Stimulated activated CD4-positive, alpha-beta T cell treated with anti-CD3 and anti-CD28 coated beads, Interleukin-1b, Interleukin-23, amount 100 ng/mL, for 4 hours (primary cell): Measurements from ENCODE around the gene TANGO2.
A peak's percentile ranks its signal among the peaks of the same experiment; 100 is the strongest.
"Not testable (repeated sequence)": the region's sequence is repeated elsewhere in the genome, so short reads cannot be mapped to it uniquely, and the experiment has no call there.

Experiments used
- DNase-seq, 2 donors: peaks; one replicate each; pipeline ENCODE4 v3.0.0-alpha.2; 2020; ENCODE audit warnings: low read depth in 2 of 2

The TANGO2 gene

DNA sequence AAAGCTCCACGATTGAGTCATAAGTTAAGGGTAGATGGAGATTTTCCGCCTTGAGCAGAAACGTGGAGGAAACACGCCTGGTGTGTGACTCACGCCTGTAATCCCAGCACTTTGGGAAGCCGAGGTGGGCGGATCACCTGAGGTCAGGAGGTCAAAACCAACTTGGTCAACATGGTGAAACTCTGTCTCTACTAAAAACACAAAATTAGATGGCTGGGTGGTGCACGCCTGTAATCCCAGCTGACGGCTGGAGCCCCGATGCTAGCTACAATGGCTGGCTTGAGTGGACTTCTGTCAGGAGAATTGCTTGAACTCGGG lies 41.8 kb downstream of the TANGO2 start:
- no peak for DNase-seq

GRCh38 chr22:20063271-20064139 lies 42.6 kb downstream of the TANGO2 start:
- DNase-seq: no peak

DNA sequence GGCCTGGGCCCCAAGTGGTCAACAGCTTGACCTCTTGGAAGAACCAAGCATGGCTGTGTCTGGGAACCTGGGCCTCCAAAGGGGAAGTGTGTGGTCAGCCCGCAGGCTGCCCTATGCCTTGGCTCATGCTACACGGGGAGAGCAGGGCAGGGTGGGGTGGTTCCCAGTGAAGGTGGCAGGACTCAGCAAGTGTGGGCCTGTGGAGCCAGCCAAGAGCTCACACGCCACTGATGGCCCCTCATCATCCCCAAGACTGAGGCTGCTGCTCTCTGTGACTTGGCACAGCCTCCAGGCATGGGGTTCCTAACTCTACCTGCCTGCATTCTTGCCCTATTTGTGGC lies 43.2 kb downstream of the TANGO2 start:
- no peak for DNase-seq

DNA sequence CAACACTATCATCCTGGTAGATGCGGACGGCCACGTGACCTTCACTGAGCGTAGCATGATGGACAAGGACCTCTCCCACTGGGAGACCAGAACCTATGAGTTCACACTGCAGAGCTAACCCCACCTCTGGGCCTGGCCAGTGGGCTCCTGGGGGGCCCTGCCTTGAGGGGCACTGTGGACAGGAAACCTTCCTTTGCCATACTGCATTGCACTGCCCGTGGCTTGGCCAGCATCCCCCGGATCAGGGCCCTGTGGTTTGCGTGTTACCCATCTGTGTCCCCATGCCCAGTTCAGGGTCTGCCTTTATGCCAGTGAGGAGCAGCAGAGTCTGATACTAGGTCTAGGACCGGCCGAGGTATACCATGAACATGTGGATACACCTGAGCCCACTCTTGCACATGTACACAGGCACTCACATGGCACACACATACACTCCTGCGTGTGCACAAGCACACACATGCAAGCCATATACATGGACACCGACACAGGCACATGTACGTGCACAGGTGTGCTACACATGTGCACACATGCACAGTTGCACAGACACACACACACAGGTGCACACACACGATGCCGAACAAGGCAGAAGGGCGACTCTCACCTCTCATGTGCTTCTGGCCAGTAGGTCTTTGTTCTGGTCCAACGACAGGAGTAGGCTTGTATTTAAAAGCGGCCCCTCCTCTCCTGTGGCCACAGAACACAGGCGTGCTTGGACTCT lies 43.8 kb downstream of the TANGO2 start:
- no peak for DNase-seq

DNA sequence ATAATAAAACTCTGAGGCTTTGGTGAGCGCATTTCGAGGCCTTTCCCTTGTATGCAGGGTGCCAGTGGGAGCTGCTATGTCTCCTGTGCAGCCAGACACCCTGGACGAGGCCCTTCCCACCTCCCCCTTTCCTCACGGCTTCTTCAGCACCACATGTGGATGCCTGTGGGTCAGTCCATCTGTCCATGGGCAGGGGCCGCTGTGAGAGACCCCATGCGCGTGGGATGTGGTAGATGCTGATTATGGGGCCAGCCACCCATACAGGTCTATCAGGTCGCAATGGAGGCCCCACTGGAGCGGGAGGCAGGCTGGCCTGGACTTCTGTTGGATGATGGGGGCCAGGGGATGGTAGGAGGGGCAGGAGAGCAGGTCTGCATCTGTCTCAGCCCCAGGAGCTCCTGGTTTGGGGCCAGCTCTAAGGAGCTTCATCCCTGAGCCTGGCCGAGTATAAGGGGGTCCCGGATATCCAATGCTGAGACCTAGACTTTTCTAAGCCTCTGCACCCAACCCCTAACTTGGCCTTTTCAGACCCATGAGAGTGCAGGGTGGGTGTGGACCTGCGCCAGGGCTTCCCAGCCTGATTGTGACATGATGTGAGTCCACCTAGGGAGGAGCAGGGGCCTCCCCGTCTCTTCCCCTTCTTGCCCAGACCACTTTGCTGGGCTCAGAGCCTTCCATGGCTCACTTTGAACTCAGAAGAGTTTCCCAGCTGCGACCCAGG lies 45.1 kb downstream of the TANGO2 start:
- DNase-seq: no peak

DNA sequence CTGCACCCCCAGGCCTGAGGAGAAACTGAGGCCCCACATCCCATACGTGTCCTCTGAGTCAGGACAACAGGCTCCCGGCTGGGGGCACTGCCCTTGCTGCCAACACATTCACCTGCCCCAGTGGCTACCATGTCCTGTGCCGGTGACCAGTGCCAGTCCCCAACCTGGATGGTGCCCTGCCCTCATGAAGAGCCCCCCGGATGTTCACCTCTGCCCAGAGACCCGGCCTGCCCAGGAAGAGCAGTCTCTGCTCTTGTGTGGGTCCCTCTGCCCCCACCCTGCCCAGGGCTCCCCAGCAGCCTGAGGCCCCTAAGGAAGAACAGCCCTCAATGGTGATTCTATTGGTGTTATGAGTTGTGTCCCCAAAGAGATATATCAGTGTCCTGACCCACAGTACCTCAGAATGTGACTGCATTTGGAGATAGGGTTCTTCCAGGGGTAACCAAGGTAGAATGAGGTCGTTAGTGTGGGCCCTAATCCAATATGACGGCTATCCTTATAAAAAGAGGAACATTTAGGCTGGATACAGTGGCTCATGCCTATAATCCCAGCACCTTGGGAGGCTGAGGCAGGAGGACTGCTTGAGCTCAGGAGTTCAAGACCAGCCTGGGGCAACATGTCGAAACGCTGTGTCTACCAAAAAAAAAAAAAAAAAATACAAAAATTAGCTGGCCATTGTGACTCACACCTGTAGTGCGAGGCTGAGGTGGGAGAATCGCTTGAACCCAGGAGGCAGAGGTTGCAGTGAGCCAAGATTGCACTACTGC lies 45.9 kb downstream of the TANGO2 start:
- no peak for DNase-seq

DNA sequence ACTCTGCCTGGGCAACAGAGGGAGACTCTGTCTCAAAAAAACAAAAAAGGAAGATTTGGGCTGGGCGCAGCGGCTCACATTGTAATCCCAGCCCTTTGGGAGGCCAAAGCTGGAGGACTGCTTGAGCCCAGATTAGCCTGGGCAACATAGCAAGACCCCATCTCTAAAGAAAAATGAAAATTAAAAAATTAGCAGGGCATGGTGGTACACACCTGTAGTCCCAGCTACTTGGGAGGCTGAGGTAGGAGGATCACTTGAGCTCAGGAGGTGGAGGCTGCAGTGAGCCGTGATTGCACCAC lies 46.4 kb downstream of the TANGO2 start:
- not testable (repeated sequence) for DNase-seq

- no peak for DNase-seq
These were observed 47.7 kb downstream of the TANGO2 start for GRCh38 chr22:20068640-20069039.

DNA sequence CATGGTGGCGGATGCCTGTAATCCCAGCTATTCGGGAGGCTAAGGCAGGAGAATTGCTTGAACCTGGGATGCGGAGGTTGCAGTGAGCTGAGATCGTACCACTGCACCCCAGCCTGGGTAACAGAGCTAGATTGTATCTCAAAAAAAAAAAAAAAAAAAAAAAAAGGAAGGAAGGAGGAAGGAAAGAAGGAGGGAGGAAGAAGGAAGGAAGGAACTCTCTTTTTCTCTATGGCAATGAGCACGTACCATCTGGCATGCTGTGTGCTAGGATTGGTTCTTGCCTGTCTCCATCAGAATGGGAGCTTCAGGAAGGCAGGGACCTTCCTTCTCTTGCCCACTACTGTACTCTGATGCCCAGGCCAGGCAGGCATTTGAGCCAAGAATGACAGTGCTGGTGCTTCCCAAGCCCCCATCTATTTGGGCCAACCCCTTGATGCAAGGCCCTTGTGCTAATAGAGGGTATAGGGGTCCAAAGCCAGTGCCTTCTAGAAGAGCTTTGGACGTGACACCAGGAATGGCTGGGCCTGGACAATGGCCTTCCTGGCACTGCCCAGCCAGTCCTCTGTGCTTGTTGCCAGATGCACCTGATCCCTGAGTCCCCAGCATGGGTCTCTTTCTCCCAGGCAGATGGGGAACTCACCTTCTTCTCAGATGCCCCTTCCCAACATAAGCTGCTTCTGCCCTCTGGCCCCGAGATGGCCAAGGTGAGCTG lies 48.6 kb downstream of the TANGO2 start:
- DNase-seq: no peak

GRCh38 chr22:20071524-20071972 lies 50.6 kb downstream of the TANGO2 start:
- no peak for DNase-seq

DNA sequence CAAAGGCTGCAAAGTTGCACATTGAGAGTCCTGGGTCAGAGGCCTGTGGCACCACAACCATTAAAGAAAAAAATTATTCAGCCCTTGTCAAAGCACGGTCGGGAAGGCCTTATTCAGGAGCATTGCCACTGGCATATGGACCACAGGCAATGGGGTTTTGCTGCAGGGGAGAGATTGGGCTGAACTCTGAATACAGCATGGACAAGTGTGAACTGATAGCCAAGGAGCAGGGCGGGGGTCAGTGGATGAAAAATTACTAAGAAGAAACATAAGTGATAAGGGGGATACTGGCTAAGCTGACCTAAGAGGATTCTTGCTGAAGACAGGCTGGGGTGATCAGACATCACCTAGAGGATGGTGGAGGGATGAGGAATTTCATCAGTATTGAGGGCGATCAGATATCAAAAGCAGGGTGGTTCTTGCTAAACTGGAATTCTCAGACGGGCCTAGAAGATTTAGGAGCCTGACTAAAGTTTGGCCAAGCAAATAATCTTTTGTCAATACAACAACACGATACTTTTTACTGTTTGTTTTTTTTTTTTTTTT lies 55.8 kb downstream of the TANGO2 start:
- DNase-seq: no peak

DNA sequence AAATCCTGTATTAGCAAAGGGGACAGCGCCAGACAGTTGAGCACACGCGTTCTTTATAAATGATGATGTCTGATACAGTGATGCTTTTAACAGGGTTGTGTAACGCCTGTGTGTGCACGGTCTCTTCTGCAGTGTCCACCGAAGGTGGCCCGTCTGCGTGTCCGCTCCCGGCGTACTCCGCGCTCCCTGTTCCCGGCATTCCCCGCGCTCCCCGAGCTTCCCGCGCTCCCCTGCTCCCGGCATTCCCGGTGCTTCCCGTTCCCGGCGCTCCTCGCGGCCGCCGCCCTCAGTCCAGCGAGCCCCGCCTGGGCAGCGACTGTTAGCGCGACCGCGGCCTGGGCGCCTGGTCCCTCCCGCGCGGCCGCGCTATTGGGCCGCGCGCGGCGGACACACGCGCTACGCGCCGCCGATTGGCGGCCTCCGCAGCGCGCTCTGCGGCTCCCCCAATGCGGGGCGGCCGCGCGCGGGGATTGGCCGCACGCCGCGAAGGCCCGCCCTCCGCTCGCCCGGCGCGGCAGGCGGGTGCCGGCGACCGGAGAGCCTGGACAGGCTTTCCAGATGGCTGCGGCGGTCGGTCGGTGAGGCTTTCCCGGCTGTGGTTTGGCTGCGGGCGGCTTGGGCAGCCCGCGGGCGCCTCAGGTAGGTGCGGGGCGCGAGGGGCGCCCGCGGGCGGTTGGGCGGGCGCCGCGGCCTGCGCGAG lies 59.0 kb downstream of the TANGO2 start, which contains the start of gene DGCR8:
Gene DGCR8, plus strand, starts transcription at position 497 of the 700 bp plus-strand sequence. CDS start 5,723 bp downstream, outside the sequence.
- DNase-seq: peak; percentile 43 to 67

- peak; percentile 56 to 69 for DNase-seq
These were observed 59.5 kb downstream of the TANGO2 start for GRCh38 chr22:20080445-20080775.

DNA sequence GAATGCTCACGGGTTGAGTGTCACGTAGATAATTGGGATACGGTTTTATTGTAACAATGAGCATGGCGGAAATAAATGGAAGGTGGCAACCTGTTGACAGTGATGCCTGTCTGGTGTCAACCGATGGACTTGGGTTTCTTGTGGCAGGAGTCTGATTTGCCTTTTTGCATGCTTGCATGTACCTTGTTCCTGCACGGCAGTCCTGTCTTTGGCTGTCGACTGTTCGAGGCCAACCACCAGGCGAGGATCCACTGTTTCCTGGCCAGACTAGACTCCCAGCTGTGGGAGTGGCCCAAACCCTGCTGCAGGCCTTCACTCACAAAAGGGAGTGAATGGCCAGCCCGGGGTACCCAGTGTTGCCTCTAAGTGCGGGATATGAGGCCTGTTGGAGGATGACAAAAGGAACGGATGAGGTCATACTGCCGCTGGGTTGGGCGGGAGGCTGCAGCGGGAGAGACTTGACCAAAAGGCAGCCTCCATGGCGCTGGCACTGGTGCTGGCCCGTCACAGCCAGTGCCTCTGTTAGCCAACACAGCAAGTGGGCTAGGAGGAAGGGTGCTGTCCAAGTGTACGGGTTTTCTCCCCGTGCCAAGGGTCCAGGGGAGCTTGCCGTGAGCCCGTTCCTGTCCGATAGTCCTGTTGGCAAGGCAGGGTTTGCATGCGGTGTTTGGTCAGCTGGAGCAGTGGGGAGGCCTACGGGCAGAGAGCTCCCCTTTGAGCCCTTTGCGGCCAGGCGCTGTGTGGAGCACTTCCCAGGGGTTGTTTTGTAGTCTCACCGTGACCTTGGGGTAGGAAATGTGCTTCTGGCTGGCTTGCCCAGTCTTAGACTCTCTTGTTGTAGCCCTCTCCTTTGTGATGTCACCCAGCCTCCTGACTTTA lies 60.1 kb downstream of the TANGO2 start:
- no peak for DNase-seq

DNA sequence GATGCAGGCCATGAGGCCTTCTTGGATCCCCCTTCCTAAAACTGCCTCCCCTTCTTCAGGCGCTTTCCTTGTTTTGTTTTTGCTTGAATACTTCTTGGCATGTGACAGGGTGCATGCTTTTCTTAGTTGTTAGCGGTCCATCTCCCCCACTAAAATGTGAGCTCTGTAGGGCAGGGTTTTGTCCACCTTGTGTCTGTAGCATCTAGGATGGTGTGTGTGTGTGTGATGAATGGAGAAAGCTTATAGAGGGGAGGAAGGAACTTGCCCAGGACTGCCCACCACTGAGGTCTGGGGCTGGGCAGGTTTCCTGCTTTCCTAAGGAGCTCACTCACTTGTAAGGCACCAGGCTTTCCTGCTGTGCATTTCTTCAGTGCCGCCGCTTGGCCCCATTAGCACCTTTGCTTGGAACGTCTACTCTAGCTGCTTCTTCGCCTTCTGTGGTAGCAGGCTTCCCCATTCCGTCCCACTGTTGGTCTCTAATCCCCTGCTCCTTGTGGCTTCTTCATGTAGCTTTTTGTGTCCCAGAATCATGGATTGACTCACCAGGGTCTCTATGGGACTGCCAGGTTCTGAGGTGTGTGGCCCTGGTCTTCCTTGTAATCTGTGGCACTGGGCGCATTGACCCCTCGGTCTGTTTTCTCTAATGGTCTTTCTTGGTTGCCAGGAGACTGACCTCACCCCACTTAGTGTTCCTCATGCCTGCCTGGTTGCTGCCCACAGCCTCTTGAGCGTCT lies 62.4 kb downstream of the TANGO2 start:
- no peak for DNase-seq

- DNase-seq: no peak
These were observed 63.1 kb downstream of the TANGO2 start for GRCh38 chr22:20083891-20084546.

GRCh38 chr22:20084547-20085413 lies 63.9 kb downstream of the TANGO2 start:
- DNase-seq: no peak
